Body of pancreas (tissue), 4 donors: ENCODE measurements around the gene PLEKHM1.

Experiments
- POLR2A ChIP-seq, 3 donors: fragments of 450-650 bp; IDR thresholded peaks; one replicate each; pipeline ENCODE4 v1.6.1; 2016; ENCODE audit warnings: antibody characterized with exemption in 3 of 3, mild to moderate bottlenecking in 2 of 3
- TF ChIP-seq, protein P1 (sequence below), 7 experiments: fragments of 450-650 bp in 4 of 7; fragments of 200-600 bp in 3 of 7; sonication (generic) in 3 of 7; IDR thresholded peaks; one replicate each; pipeline ENCODE4 v1.5.1; 2016 to 2019; ENCODE audit warnings: antibody characterized with exemption in 7 of 7

DNA sequence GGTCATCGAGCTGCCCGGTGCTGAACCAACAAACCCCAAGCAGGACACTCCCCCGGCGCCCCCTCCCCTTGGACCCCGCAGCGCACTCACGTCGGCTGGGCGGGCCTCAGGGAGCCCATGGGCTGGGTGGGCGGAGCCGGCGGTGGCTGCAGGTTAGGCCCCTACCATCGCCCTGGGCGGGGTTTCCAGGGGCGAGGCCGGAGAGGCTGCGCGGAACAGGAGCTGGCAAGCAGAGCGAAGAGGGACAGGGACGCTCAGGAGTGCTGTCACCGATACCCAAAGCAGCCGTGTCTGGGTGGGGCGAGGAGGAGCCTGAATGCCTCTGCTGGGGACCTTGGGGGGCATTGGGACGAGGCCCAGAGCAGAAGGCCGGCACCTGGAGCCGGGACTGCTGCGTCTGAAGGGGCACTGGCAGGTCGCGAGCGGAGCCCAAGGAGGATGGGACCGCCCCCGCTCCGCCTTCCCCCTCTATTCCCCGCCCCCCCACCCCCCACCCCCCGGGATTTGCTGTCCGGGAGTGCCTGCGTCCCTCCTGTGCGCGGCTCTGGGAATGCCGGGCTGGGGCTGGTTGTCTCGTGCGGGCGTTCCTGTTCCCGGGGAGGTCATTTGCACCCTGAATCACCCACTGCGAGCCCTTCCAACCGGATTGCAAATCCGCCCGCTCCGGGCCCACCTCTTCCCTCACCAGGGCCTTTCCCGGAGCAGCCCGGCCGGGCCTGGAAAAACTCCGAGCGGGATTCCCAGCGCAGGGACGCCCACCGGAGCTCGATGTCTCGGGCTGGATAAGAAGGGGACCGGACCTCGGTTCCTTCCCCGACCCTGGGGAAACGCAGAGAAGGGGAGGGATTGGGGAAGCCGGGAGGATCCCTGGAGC is 58.8 kb downstream of the PLEKHM1 start:
- peak in 2 of 3 donors; percentile 46 to 54 for TF ChIP-seq POLR2A (IDR thresholded peaks at IDR 0.05)
- TF ChIP-seq, protein P1, sequence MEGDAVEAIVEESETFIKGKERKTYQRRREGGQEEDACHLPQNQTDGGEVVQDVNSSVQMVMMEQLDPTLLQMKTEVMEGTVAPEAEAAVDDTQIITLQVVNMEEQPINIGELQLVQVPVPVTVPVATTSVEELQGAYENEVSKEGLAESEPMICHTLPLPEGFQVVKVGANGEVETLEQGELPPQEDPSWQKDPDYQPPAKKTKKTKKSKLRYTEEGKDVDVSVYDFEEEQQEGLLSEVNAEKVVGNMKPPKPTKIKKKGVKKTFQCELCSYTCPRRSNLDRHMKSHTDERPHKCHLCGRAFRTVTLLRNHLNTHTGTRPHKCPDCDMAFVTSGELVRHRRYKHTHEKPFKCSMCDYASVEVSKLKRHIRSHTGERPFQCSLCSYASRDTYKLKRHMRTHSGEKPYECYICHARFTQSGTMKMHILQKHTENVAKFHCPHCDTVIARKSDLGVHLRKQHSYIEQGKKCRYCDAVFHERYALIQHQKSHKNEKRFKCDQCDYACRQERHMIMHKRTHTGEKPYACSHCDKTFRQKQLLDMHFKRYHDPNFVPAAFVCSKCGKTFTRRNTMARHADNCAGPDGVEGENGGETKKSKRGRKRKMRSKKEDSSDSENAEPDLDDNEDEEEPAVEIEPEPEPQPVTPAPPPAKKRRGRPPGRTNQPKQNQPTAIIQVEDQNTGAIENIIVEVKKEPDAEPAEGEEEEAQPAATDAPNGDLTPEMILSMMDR (IDR thresholded peaks at IDR 0.05), result no peak
